ENCODE results near the gene PAPSS2.

The PAPSS2 gene

GRCh38 chr10:87751274-87751673, 91.6 kb downstream of the PAPSS2 start:
- no peak overlapping the region for H3K27ac ChIP-seq
- no peak overlapping the region for H3K4me3 ChIP-seq (ENCODE audit: low read depth, low read length)
- H3K36me3 ChIP-seq, result peaks cover 10% of the 10 kb centered on the region; the same call in 1 of the 2 replicates
- TF ChIP-seq CTCF (IDR thresholded peaks at IDR 0.05; ENCODE audit: low read depth, low read length), result no peak
- no peaks in the 10 kb centered on the region for H3K9me3 ChIP-seq (ENCODE audit: severe bottlenecking)
- DNase-seq, result no peak
- H3K27me3 ChIP-seq (ENCODE audit: insufficient read depth, low read depth, severe bottlenecking), result no peaks in the 10 kb centered on the region

DNA sequence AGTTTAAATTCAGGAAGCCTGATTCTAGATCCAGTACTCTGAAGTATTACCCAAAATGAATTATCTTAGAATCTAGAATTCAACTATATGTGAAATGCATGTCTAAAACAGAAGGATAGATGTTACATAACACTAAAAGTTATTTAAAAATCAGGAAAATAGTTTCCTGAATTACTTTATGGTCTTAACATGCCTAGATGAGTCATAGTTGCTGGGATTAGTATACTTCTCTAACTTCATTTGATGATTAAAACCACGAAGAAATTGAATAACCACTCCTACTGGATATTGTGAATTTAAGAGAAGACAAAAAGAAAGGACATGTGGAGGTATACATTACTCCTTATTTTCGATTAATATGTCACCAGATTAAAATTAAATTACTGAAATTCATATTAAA, 92.9 kb downstream of the PAPSS2 start:
- H3K36me3 ChIP-seq, result peaks cover 13% of the 10 kb centered on the region; the same call in 1 of the 2 replicates
- no peak overlapping the region for H3K27ac ChIP-seq
- H3K9me3 ChIP-seq (ENCODE audit: severe bottlenecking), result no peaks in the 10 kb centered on the region
- no peak for DNase-seq
- no peaks in the 10 kb centered on the region for H3K27me3 ChIP-seq (ENCODE audit: insufficient read depth, low read depth, severe bottlenecking)
- no peak for TF ChIP-seq CTCF (IDR thresholded peaks at IDR 0.05; ENCODE audit: low read depth, low read length)
- no peak overlapping the region for H3K4me3 ChIP-seq (ENCODE audit: low read depth, low read length)

- no peaks in the 10 kb centered on the region for H3K27me3 ChIP-seq (ENCODE audit: insufficient read depth, low read depth, severe bottlenecking)
- DNase-seq, result no peak
- H3K4me3 ChIP-seq (ENCODE audit: low read depth, low read length), result no peak overlapping the region
- peaks cover 15% of the 10 kb centered on the region; the same call in 1 of the 2 replicates for H3K36me3 ChIP-seq
- TF ChIP-seq CTCF (IDR thresholded peaks at IDR 0.05; ENCODE audit: low read depth, low read length), result no peak
- H3K9me3 ChIP-seq (ENCODE audit: severe bottlenecking), result no peaks in the 10 kb centered on the region
- H3K27ac ChIP-seq, result no peak overlapping the region
These were observed 94.6 kb downstream of the PAPSS2 start for GRCh38 chr10:87753995-87754866.

GRCh38 chr10:87757685-87758084, 98.0 kb downstream of the PAPSS2 start:
- Histone ChIP-seq H3K9me3 (ENCODE audit: severe bottlenecking) (no peaks in the 10 kb centered on the region), H3K36me3 (peaks cover 16% of the 10 kb centered on the region), H3K27me3 (ENCODE audit: insufficient read depth, low read depth, severe bottlenecking) (no peaks in the 10 kb centered on the region), H3K27ac (no peak overlapping the region), H3K4me3 (ENCODE audit: low read depth, low read length) (no peak overlapping the region)
- no peak for DNase-seq
- TF ChIP-seq CTCF (IDR thresholded peaks at IDR 0.05; ENCODE audit: low read depth, low read length), result no peak

- no peaks in the 10 kb centered on the region for H3K27me3 ChIP-seq (ENCODE audit: insufficient read depth, low read depth, severe bottlenecking)
- no peak for TF ChIP-seq CTCF (IDR thresholded peaks at IDR 0.05; ENCODE audit: low read depth, low read length)
- peaks cover 16% of the 10 kb centered on the region for H3K36me3 ChIP-seq
- no peak overlapping the region for H3K27ac ChIP-seq
- H3K4me3 ChIP-seq (ENCODE audit: low read depth, low read length), result no peak overlapping the region
- no peak for DNase-seq
- H3K9me3 ChIP-seq (ENCODE audit: severe bottlenecking), result no peaks in the 10 kb centered on the region
These were observed 99.9 kb downstream of the PAPSS2 start for GRCh38 chr10:87759551-87759950.

All from WERI-Rb-1 (cell line).